Sigmoid colon (tissue), 7 donors: ENCODE results near the gene SAMD14. TPM values are rescaled to one million over a fixed set of nuclear protein-coding genes. Genes with fewer than 3 reads are reported as not detected.

Experiments
- DNase-seq: peaks from one replicate; pipeline ENCODE4 v3.0.0-alpha.2; 2019
- H3K27ac ChIP-seq, 4 donors: fragments of 200-600 bp; sonication (generic); one replicate each; pipeline ENCODE4 v1.5.1; 2016 to 2019; ENCODE audit warnings: mild to moderate bottlenecking in 1 of 4
- H3K27me3 ChIP-seq, 3 donors: fragments of 200-600 bp; sonication (generic); one replicate each; pipeline ENCODE4 v1.5.1; 2019; ENCODE audit warnings: mild to moderate bottlenecking in 1 of 3
- H3K36me3 ChIP-seq, 4 donors: fragments of 200-600 bp; sonication (generic); one replicate each; pipeline ENCODE4 v1.5.1; 2016 to 2019
- H3K4me1 ChIP-seq, 4 donors: fragments of 200-600 bp; sonication (generic); one replicate each; pipeline ENCODE4 v1.5.1; 2017 to 2019
- H3K4me3 ChIP-seq, 4 donors: fragments of 200-600 bp; sonication (generic); one replicate each; pipeline ENCODE4 v1.5.1; 2017 to 2019; ENCODE audit warnings: mild to moderate bottlenecking in 2 of 4, moderate library complexity in 1 of 4
- H3K9me3 ChIP-seq, 4 donors: fragments of 200-600 bp in 3 of 4; sonication (generic) in 3 of 4; one replicate each; pipeline versions ENCODE4 v1.5.1 to v1.6.1; 2013 to 2019
- CTCF ChIP-seq, 4 experiments: fragments of 450-650 bp in 3 of 4; fragments of 200-600 bp in 1 of 4; IDR thresholded peaks; one replicate each; pipeline ENCODE4 v1.5.1; 2016 to 2019; ENCODE audit warnings: antibody characterized with exemption in 4 of 4, mild to moderate bottlenecking in 3 of 4, moderate library complexity in 2 of 4
- EP300 ChIP-seq, 4 donors: sonication (generic); formaldehyde crosslinking; IDR thresholded peaks; one replicate each; pipeline ENCODE4 v1.6.1; 2017; ENCODE audit warnings: antibody characterized with exemption in 4 of 4
- POLR2A ChIP-seq, 2 donors: fragments of 450-650 bp; IDR thresholded peaks; one replicate each; pipeline ENCODE4 v1.6.1; 2016; ENCODE audit warnings: antibody characterized with exemption in 2 of 2, mild to moderate bottlenecking in 2 of 2, moderate library complexity in 2 of 2
- POLR2AphosphoS5 ChIP-seq, 4 donors: sonication (generic); formaldehyde crosslinking; IDR thresholded peaks; one replicate each; pipeline ENCODE4 v1.6.1; 2017; ENCODE audit warnings: antibody characterized with exemption in 4 of 4
- WGBS, 2 donors: extraction: QIAGEN DNeasy Blood & Tissue Kit; methylation state at CpG; one replicate each; pipeline ENCODE4 v1.1.7; 2013; 5-methylcytosine and 5-hydroxymethylcytosine counted together
- intact Hi-C: fragments of 100-400 bp; cut with DNase I; formaldehyde crosslinking; loops from one replicate; pipeline ENCODE4 v1.15.1; 2023
- polyA plus RNA-seq, 3 donors: library from polyadenylated mRNA; stranded (reverse); fragments of 200-250 nt; gene quantifications; one replicate each; pipeline ENCODE4 v1.2.3, GENCODE V29; 2013
- total RNA-seq, 4 donors: library from RNA; depleted of rRNA; stranded (reverse); fragments of >200 nt; gene quantifications; one replicate each; pipeline ENCODE4 v1.1.0, GENCODE V29; 2016
- donor health status: healthy with polysubstance abuse.
- donor health status: Bipolar disorder and iron deficiency.
- donor health status: healthy.

The SAMD14 gene
- total and polyA plus RNA-seq, 7 donors, result 0.16 to 2.5 (median 0.92) TPM

GRCh38 chr17:50141026-50141744 is 11.2 kb upstream of the SAMD14 start:
- 94 to 96% methylated on average over 16 of the region's 16 CpGs for WGBS, 2 donors
- H3K9me3 ChIP-seq, result no peaks in the 10 kb centered on the region
- intact Hi-C loops, result loop anchor here (2.0 kb wide), 1 partner anchor 20 kb away; no protein-coding TSS in a partner anchor
- DNase-seq, result no peak
- no peaks in the 10 kb centered on the region for H3K27me3 ChIP-seq
- H3K4me3 ChIP-seq, result no peak overlapping the region
- TF ChIP-seq POLR2AphosphoS5 (IDR thresholded peaks at IDR 0.05), result no peak
- TF ChIP-seq EP300 (IDR thresholded peaks at IDR 0.05), result no peak
- no peak for TF ChIP-seq CTCF (IDR thresholded peaks at IDR 0.05)
- no peak for TF ChIP-seq POLR2A (IDR thresholded peaks at IDR 0.05)
- peaks cover 35 to 88% (median 56%) of the 10 kb centered on the region in 4 donors for H3K36me3 ChIP-seq
- peak overlapping the region in 1 of 4 donors; percentile 12 for H3K27ac ChIP-seq
- peaks cover 0 to 18% (median 11%) of the 10 kb centered on the region in 4 donors for H3K4me1 ChIP-seq

GRCh38 chr17:50139950-50140885 is 10.3 kb upstream of the SAMD14 start:
- no peak overlapping the region for H3K4me3 ChIP-seq
- H3K27ac ChIP-seq, result peak overlapping the region; percentile 4 to 55 (median 24)
- H3K9me3 ChIP-seq, result no peaks in the 10 kb centered on the region
- peaks cover 0 to 8% (median 4%) of the 10 kb centered on the region in 4 donors for H3K4me1 ChIP-seq
- TF ChIP-seq POLR2A (IDR thresholded peaks at IDR 0.05) (no peak), CTCF (IDR thresholded peaks at IDR 0.05) (peak; percentile 89 to 98 (median 97))
- 41 to 47% methylated on average over 19 of the region's 19 CpGs for WGBS, 2 donors
- peaks cover 36 to 97% (median 65%) of the 10 kb centered on the region in 4 donors for H3K36me3 ChIP-seq
- DNase-seq, result peak; percentile 91
- no peaks in the 10 kb centered on the region for H3K27me3 ChIP-seq
- intact Hi-C loops, result loop anchor here (2.0 kb wide), 1 partner anchor 21 kb away; no protein-coding TSS in a partner anchor

GRCh38 chr17:50139185-50139783 is 9.3 kb upstream of the SAMD14 start:
- H3K4me1 ChIP-seq, result peaks cover 0 to 11% (median 4%) of the 10 kb centered on the region in 4 donors
- peak overlapping the region in 1 of 4 donors; percentile 55 for H3K27ac ChIP-seq
- H3K9me3 ChIP-seq, result no peaks in the 10 kb centered on the region
- H3K36me3 ChIP-seq, result peaks cover 32 to 97% (median 62%) of the 10 kb centered on the region in 4 donors
- WGBS, 2 donors, result 91% methylated on average over 15 of the region's 15 CpGs
- no peaks in the 10 kb centered on the region for H3K27me3 ChIP-seq
- no peak overlapping the region for H3K4me3 ChIP-seq
- intact Hi-C loops, result no loop called here
- TF ChIP-seq EP300 (IDR thresholded peaks at IDR 0.05), result no peak
- no peak for TF ChIP-seq POLR2AphosphoS5 (IDR thresholded peaks at IDR 0.05)
- TF ChIP-seq POLR2A (IDR thresholded peaks at IDR 0.05), result no peak
- TF ChIP-seq CTCF (IDR thresholded peaks at IDR 0.05), result no peak
- DNase-seq, result no peak

DNA sequence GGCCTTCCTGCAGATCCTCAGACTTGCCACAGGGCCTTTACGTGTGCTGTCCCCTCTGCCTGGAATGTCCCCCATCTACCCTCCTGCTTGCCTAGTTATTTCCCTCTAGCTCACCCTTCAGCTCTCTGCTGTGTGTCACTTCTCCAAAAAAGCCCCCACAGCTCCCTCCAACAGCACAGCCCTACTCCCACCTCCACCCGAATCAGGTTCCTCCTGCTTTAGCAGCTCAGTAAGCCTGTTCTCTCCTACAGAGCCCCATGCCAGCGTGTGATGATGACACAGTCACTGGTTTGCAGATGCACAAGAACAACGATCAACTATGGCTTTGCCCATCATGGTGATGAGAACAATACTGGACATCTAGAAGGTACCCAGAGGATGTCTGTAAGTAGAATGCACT is 7.1 kb upstream of the SAMD14 start:
- Histone ChIP-seq H3K4me1 (peaks cover 0 to 30% (median 21%) of the 10 kb centered on the region in 4 donors), H3K27ac (no peak overlapping the region), H3K9me3 (no peaks in the 10 kb centered on the region), H3K27me3 (no peaks in the 10 kb centered on the region), H3K4me3 (no peak overlapping the region), H3K36me3 (peaks cover 28 to 76% (median 50%) of the 10 kb centered on the region in 4 donors)
- TF ChIP-seq CTCF (IDR thresholded peaks at IDR 0.05) (no peak), POLR2A (IDR thresholded peaks at IDR 0.05) (no peak), EP300 (IDR thresholded peaks at IDR 0.05) (no peak), POLR2AphosphoS5 (IDR thresholded peaks at IDR 0.05) (no peak)
- 92 to 95% methylated on average over 4 of the region's 4 CpGs for WGBS, 2 donors
- intact Hi-C loops, result no loop called here
- no peak for DNase-seq
